Activated effector memory CD4-positive, alpha-beta T cell treated with Interleukin-2 at 50 U/mL for 16 hours (primary cell): ENCODE results near the gene SYNE4.
A peak's percentile ranks its signal among the peaks of the same experiment; 100 is the strongest.
"Not testable (repeated sequence)": the region's sequence is repeated elsewhere in the genome, so short reads cannot be mapped to it uniquely, and the experiment has no call there.

ENCODE experiments used
- DNase-seq: peaks from one replicate; pipeline ENCODE4 v3.0.0-alpha.2; 2020

SYNE4 gene

GRCh38 chr19:35987571-35987896, 21.1 kb downstream of the SYNE4 start:
- no peak for DNase-seq

DNA sequence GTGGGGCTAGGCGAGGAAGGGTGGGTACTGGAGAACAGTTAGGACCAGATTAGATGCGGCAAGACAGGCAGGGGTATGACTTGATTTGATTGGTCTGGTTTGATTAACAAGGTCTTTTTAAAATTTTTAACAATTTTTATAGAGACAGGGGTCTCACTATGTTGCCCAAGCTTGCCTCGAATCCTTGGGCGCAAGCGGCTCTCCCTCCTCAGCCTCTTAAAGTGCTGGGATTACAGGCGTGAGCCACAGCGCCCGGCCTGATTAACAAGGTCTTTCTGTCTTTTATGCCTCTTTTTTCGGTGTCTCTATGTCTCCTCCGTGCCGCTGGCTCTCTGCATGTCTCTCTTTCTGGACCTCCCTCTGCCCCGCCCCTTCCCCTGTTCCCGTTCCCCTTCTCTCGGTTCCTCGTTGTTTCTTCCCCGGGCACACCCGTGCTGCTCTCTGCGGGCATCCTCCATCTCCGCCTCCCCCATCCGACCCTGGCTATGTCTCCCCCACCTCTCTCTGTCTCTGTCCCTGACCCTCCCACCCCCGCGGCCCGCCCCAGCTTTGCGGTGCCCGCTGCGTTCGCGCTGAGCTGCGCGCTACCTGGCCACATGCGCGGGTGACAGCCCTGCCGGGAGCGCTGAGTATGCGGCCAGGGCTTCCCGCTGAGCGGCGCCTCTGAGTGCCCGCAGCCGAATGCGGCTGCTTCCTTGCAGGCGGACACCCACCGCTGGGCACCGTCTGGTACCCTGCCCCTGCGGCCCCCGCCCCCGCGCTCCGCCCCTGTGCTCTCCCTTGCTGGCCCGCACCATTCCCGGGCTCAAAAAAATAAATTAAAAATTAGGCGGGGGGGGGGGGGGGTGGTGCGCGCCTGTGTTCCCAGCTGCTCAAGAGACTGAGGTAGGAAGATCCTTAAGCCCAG, 21.7 kb downstream of the SYNE4 start:
- no peak for DNase-seq

GRCh38 chr19:35986111-35986510, 22.5 kb downstream of the SYNE4 start:
- DNase-seq = no peak

- no peak for DNase-seq
Measured at GRCh38 chr19:35983177-35983576, 25.4 kb downstream of the SYNE4 start.

DNA sequence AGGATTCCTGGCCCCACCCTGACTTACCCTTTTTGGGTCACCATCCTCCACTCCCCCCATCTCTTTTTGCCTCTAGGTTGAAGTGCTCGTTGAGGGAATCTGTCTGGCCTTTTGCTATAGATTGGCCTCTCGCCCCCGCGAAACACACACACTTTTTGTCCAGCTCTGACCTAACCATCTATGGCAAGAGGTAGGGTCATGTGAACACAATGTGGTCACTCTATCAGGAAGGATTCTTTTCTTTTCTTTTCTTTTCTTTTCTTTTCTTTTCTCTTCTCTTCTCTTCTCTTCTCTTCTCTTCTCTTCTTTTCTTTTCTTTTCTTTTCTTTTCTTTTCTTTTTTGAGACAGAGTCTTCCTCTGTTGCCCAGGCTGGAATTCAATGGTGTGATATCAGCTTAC, 27.6 kb downstream of the SYNE4 start:
- not testable (repeated sequence) for DNase-seq

DNA sequence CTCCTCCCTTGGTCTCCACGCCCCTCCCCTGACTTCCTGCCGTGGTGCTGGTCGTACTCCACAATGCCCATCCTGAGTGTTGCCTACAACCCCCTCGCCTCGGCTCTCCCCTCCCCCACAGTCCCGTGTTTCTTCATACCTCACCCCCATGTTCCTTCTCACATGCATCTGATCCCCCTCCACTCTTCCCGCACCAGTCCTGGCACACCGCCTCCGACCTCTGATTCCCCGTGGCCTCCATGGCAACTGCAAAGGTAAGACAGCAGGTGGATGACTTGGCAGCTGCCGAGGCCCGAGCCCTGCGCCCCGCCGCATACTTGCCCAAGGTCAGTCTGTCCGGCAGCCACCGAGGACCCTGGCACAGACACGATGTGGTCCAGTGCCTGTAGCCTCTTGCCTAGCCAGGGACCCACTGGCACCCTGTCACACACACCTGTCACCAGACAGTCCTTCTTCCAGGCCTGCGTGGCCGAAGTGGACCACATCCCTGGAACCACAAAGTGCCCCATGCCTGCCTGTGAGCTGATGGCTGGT, 29.7 kb downstream of the SYNE4 start:
- no peak for DNase-seq

DNA sequence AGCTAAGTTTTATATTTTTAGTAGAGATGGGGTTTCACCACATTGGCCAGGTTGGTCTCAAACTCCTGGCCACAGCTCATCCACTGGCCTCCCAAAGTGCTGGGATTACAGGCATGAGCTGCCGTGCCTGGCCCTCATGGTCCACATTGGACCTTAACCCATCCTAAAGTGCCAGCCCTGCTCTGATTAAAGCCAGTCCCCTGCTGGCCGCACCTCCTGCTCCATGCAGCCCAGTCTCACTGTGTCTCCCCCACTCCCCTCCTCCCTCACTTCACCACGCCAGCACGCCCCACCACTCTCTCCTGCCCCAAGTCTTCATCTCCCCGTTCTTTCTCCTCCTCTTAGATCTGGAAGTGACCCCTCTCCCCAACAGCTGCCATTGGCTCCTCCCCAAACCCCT, 30.3 kb downstream of the SYNE4 start:
- no peak for DNase-seq

DNA sequence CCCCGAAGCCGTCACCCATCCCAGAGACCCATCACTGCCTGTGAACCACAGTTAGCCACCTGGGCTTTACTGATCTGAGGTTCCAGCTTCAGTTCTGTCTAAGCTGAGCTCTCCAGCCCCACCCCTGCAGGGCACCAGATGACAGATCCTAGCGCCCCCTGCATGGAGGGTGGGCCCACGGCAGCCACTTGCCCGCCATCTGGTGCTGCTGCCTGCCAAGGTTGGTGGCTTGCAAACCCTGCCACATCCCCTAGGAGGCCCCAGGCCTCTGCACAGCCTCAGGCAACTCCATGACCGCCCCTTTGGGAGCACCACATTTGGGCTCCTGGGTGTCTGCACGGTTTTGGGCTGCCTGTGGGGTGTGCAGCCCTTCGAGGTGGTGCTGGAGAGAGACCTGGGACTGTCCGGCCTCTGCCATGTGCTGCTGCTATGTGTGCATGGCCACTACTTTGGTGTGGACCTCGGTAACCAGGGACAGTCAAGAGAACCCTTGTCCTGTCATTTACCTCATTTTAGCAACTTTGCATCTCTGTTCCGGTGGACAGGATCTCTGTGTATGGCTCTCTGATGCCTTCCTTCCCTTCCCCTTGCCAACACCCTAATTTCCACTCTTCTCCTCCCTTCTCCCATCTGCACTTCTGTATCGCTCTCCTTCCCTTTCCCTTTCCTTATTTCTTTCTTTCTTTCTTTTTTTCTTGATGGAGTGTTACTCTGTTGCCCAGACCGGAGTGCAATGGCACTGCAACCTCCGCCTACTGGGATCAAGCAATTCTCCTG, 31.0 kb downstream of the SYNE4 start:
- DNase-seq = no peak

DNA sequence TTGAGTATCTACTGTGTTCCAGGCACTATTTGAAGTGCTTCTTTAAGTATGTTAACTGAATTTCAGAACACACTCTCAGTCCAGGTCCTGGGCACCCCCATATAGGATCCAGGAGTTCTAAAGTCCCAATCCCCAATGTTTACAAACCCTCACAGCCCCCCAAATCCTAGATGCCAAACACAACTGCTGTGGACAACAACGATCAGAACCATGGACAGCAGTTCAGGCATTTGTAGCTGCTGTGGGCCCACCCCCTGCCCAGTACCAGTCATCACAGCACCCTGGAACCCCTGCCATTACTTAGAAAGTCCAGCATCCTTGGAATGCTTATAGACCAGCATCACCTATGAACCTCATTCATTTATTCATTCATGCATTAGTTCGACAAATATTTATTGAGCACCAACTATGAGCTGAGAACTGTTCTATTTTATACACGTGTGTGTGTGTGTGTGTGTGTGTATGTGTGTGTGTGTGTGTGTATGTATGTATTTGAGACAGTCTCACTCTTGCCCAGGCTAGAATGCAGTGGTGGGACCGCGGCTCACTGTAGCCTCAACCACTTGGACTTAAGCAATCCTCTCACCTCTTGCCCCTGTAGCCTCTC, 32.9 kb downstream of the SYNE4 start:
- DNase-seq = no peak

DNA sequence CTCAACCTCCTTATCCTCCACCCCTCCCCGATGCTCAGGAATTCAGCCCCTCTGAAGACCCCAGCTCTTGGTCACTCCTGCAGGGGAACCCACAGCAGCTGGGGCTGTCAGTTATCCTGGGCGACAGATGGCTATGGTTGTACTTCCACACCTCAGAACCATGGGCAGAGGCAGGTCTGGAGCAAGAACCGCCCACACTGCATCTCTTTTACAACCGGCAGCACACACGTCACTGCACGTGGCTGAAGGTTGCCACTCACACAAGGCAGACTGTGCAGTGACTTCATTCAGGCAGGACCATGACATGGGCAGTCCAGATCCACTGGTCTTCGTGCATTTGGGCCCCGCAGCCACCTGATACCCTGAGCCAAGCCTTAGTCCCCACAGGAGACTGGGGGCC, 35.1 kb downstream of the SYNE4 start:
- DNase-seq = no peak

GRCh38 chr19:35966771-35967170, 41.8 kb downstream of the SYNE4 start:
- DNase-seq = no peak

GRCh38 chr19:35963514-35963913, 45.1 kb downstream of the SYNE4 start:
- no peak for DNase-seq

DNA sequence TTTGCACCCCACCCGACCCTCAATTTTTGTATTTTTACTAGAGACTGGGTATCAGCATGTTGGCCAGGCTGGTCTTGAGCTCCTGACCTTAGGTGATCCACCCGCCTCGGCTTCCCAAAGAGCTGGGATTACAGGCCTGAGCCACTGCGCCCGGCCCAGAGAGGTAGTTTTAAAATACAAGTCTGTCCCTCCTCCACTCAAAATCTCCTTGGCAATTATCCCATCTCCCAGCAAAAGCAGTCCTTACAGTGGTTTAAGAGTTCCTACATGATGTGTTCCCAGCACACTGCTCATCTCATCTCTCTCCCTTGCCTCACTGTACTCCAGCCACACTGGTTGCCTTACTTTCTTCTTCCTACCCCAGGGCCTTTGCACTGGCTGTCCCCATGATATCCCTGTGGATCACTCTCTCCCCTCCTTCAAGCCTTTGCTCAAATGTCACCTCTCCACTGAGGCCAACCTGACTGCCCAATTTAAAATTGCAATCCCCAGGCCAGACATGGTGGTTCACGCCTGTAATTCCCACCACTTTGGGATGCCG, 48.1 kb downstream of the SYNE4 start:
- no peak for DNase-seq

GRCh38 chr19:35959968-35960320, 48.7 kb downstream of the SYNE4 start:
- no peak for DNase-seq

GRCh38 chr19:35959040-35959967, 49.3 kb downstream of the SYNE4 start:
- peak; percentile 81 for DNase-seq

GRCh38 chr19:35958660-35959039, 50.0 kb downstream of the SYNE4 start:
- no peak for DNase-seq

GRCh38 chr19:35957411-35957810, 51.2 kb downstream of the SYNE4 start:
- DNase-seq = not testable (repeated sequence)

- DNase-seq = no peak
Measured at GRCh38 chr19:35955881-35956634, 52.6 kb downstream of the SYNE4 start.
